Rectal smooth muscle tissue (tissue), 1 donor: Measurements from ENCODE around the gene HGFAC.

Experiments used
- H3K27ac ChIP-seq: one replicate; pipeline ENCODE4 v1.7.0; 2013; ENCODE audit warnings: low read depth, low read length, inconsistent platforms
- H3K27me3 ChIP-seq: one replicate; pipeline ENCODE4 v1.7.0; 2013; ENCODE audit warnings: low read length; ENCODE audit not compliant: control insufficient read depth, insufficient read depth
- H3K36me3 ChIP-seq: one replicate; pipeline ENCODE4 v1.7.0; 2013; ENCODE audit warnings: low read length; ENCODE audit not compliant: control insufficient read depth, insufficient read depth
- H3K4me1 ChIP-seq: one replicate; pipeline ENCODE4 v1.7.0; 2013; ENCODE audit warnings: low read length; ENCODE audit not compliant: control insufficient read depth, insufficient read depth
- H3K4me3 ChIP-seq: one replicate; pipeline ENCODE4 v1.7.0; 2013; ENCODE audit warnings: low read length
- H3K9ac ChIP-seq: one replicate; pipeline ENCODE4 v1.7.0; 2013; ENCODE audit warnings: low read length

The HGFAC gene

DNA sequence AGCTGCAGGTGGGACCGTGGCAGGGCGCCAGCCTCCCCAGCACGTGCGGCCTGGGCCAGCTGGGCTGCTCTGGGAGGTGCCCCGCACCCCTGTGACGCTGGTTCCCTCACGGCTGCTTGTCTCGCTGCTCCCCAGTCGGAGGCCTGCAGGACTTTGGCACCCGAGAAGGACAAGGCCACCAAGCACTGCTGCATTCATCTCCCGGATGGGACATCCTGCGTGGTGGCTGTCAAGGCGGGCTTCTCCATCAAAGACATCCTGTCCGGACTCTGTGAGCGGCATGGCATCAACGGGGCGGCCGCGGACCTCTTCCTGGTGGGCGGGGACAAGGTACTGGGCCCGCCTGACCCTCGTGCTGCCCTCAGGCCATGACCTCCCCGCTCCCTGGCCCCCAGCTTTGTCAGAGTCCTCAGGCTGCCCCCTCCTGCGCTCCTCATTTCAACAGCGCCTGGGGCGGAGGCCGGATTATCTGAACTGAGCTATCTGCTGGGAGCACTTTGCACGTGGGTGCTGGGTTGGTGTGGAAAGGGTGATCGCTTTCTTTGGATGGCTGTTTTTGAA lies 19.4 kb upstream of the HGFAC start:
- Histone ChIP-seq H3K4me1 (no peaks in the 10 kb centered on the region), H3K9ac (no peak overlapping the region), H3K4me3 (no peak overlapping the region), H3K27me3 (no peaks in the 10 kb centered on the region), H3K27ac (no peak overlapping the region), H3K36me3 (peaks cover 9% of the 10 kb centered on the region)

DNA sequence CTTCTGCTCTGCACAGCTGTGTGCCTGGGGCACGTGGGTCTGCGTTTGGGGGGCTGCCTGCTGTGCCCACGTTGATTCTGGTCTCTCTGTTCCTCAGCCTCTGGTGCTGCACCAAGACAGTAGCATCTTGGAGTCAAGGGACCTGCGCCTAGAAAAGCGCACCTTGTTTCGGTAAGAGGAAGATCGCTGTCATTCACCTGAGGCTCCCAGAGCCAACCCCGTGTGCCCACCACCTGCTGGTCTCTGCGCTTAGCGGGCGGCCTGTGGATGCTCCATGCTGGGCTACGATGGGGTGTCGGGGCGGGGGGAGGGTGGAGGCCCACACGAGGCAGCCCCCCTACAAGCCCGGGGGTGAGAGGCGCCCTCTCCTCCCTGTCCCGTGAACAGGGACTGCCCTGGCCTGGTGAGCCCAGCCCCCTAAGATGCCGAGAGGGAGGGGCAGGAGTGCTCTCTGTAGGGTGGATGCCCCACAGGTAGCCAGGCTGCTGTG lies 18.9 kb upstream of the HGFAC start:
- Histone ChIP-seq H3K4me3 (no peak overlapping the region), H3K4me1 (no peaks in the 10 kb centered on the region), H3K27me3 (no peaks in the 10 kb centered on the region), H3K36me3 (peaks cover 8% of the 10 kb centered on the region), H3K27ac (no peak overlapping the region), H3K9ac (no peak overlapping the region)

DNA sequence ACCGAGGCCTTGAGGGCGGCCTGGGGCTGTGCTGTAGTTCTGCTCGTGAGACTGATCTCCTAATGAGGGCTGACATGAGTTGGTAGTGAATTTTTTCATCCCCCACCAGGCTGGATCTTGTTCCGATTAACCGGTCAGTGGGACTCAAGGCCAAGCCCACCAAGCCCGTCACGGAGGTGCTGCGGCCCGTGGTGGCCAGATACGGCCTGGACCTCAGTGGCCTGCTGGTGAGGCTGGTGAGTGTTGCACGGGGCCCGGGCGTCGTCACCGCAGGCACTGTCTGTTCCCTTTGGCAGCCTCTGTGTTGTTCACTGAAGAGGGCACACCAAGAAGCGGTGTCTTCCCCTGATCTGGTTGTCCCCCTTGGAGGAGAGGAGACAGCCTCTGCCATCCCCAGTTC lies 18.4 kb upstream of the HGFAC start:
- Histone ChIP-seq H3K4me3 (no peak overlapping the region), H3K27me3 (no peaks in the 10 kb centered on the region), H3K4me1 (no peaks in the 10 kb centered on the region), H3K9ac (no peak overlapping the region), H3K27ac (no peak overlapping the region), H3K36me3 (peaks cover 8% of the 10 kb centered on the region)

DNA sequence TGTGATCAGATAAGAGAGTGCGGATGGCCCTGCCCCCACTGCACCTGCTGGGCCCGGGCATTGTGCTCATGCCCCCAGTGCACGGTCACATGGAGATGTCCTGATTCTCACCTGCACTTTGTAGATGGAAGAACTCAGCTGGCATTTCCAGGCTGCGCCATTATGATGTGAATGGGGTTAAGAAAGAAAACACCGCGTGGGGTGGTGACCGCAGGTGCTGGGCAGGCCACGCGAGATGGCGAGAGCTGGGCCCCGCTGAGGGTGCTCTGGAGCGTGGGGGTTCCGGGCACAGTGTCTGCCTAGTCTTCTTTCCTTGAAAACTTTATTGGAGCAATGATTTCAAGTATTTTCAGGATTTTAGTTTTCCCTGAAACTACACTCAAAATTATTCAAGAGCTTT lies 17.8 kb upstream of the HGFAC start:
- Histone ChIP-seq H3K27me3 (no peaks in the 10 kb centered on the region), H3K4me1 (no peaks in the 10 kb centered on the region), H3K4me3 (no peak overlapping the region), H3K9ac (no peak overlapping the region), H3K27ac (no peak overlapping the region), H3K36me3 (peaks cover 8% of the 10 kb centered on the region)

DNA sequence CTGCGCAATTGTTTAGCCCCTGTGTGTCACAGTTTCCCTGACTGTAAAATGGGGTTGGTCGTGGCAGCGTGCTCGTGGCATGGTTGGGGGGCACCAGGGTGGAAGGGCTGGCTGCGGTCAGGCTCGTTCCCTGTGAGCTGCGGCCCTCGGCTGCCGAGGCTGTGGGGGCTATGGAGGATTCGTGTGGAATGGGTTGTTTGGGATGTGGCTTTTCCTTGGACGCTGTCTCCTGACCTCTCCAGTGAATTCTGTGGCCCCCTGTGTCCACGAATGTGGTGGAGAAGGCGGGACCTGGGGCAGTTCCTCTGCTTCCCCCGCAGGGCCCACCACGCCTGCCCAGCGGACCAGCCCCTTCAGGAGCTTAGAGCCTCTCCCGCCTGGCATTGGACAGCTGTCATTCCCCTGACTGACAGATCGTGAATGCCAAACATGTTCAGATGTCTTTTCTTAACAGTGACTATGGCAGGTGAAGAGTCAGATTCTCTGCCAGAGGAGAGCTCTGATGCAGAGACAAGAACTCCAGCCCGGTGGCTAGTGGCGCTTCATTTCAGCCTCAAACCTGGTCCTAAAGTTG lies 17.2 kb upstream of the HGFAC start:
- Histone ChIP-seq H3K4me3 (no peak overlapping the region), H3K36me3 (peaks cover 8% of the 10 kb centered on the region), H3K27ac (no peak overlapping the region), H3K27me3 (no peaks in the 10 kb centered on the region), H3K9ac (no peak overlapping the region), H3K4me1 (no peaks in the 10 kb centered on the region)

DNA sequence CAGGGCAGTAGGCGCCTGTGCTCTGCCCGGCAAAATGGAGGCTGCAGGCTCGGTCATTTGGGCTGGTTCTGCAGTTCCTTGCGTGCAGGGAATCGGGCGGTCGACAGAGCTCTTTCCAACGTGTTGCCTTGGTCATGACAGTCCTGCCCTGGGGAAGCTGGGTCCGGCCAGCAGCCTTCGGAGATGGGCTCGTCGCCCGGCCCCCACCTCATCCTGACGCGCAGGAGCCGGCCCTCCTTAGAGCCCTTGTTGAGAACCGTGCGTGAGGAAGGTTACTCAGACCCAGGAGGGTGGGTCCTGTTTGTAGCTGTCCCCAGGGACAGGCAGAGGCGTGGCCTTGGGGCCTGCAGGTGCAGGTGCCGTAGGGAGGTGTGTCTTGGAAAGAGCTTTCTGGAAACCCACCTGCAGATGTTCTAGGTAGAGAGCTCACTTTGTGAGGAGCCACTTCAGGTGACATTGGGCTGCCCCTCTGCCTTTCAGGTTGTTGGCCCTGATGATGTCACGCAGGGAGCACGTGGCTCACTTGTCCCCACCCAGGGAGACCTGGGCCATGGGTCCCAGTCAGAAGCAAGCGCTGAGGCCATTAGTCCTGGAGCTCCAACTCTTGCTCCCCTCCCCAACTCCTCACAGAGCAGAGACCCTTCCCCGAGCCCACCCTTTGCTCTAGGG lies 15.2 kb upstream of the HGFAC start:
- no peak overlapping the region for H3K27ac ChIP-seq
- H3K36me3 ChIP-seq = peaks cover 6% of the 10 kb centered on the region
- H3K9ac ChIP-seq = no peak overlapping the region
- no peaks in the 10 kb centered on the region for H3K4me1 ChIP-seq
- no peaks in the 10 kb centered on the region for H3K27me3 ChIP-seq
- no peak overlapping the region for H3K4me3 ChIP-seq

DNA sequence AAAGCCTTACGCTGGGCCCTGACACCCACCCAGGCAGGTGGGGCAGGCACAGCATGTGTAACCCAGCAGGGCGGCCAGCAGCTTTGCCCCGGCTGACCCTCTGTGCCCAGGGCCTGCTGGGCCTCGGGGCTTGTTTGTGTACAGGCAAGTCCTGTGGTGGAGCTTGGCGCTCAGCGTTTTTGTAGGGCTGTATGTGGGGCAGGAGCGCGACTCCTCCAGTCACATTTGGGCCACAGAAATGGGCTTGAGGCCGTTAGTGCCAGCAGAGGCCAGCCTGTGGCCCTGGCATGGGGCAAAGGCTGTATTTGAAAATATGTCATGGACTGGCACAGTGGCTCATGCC lies 14.7 kb upstream of the HGFAC start:
- Histone ChIP-seq H3K4me1 (no peaks in the 10 kb centered on the region), H3K4me3 (no peak overlapping the region), H3K27me3 (no peaks in the 10 kb centered on the region), H3K27ac (no peak overlapping the region), H3K9ac (no peak overlapping the region), H3K36me3 (peaks cover 6% of the 10 kb centered on the region)

DNA sequence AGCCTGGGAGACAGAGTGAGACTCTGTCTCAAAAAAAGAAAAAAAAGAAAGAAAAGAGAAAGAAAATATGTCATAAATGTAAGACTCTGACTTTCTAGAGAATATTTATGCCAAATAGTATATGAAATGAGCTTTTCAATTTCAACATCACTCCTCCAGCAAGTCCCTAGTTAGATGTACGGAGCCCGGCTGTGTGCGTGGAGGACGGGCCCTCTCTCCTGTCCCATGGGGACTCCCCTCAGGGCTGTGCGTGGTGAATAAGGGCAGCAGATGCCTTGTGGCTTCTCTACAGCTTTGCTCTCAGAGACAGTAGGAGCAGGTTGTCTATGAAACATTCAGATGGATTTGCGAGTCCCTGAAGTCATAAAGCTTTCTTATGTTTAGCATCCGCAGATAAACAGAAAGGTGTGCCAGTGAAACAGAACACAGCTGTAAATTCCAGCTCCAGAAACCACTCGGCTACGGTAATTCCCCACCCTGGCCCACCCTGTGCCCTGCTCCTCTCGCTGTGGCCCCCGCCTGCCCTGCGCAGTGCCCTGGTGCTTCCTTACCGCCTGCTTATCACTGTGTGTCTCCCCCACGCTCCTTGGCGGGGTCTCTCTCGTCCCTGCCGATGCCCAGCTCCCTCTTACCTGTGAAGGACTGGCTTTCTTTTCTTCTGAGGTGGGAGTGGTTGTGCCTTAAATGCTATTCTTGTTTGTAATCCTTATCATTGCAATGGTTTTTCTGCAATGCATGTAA lies 13.9 kb upstream of the HGFAC start:
- H3K27ac ChIP-seq = no peak overlapping the region
- no peak overlapping the region for H3K4me3 ChIP-seq
- peaks cover 4% of the 10 kb centered on the region for H3K36me3 ChIP-seq
- H3K4me1 ChIP-seq = no peaks in the 10 kb centered on the region
- no peaks in the 10 kb centered on the region for H3K27me3 ChIP-seq
- H3K9ac ChIP-seq = no peak overlapping the region

DNA sequence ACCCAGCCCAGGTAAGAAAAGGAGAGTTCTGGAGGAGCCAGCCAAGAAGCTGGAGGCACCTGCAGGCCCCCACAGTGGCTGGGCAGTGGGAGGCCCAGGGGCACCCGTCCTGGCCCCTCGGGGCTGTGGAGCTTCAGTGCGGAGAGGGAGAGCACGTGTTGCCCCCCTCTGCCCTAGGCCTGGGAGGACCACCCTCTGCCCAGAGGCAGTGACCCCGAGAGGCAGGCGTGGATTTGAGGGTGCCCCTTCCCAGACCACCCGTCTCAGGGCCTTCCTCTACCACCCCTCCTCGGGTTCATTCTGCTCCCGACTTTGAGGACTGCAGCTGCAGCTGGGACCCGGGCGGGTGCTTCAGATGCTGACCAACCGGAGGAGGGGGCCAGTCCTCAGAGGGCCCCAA lies 12.1 kb upstream of the HGFAC start:
- H3K27me3 ChIP-seq = no peaks in the 10 kb centered on the region
- H3K27ac ChIP-seq = no peak overlapping the region
- no peak overlapping the region for H3K9ac ChIP-seq
- H3K4me1 ChIP-seq = no peaks in the 10 kb centered on the region
- H3K36me3 ChIP-seq = peaks cover 4% of the 10 kb centered on the region
- H3K4me3 ChIP-seq = no peak overlapping the region

DNA sequence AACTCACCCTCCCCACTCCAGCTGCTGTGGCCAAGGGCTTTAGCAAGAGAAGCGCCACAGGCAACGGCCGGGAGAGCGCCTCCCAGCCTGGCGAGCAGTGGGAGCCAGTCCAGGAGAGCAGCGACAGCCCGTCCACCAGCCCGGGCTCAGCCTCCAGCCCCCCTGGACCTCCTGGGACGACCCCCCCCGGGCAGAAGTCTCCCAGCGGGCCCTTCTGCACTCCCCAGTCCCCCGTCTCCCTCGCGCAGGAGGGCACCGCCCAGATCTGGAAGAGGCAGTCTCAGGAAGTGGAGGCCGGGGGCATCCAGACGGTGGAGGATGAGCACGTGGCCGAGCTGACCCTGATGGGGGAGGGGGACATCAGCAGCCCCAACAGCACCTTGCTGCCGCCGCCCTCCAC lies 11.2 kb upstream of the HGFAC start:
- Histone ChIP-seq H3K36me3 (no peaks in the 10 kb centered on the region), H3K9ac (no peak overlapping the region), H3K4me1 (no peaks in the 10 kb centered on the region), H3K27ac (no peak overlapping the region), H3K27me3 (no peaks in the 10 kb centered on the region), H3K4me3 (no peak overlapping the region)

DNA sequence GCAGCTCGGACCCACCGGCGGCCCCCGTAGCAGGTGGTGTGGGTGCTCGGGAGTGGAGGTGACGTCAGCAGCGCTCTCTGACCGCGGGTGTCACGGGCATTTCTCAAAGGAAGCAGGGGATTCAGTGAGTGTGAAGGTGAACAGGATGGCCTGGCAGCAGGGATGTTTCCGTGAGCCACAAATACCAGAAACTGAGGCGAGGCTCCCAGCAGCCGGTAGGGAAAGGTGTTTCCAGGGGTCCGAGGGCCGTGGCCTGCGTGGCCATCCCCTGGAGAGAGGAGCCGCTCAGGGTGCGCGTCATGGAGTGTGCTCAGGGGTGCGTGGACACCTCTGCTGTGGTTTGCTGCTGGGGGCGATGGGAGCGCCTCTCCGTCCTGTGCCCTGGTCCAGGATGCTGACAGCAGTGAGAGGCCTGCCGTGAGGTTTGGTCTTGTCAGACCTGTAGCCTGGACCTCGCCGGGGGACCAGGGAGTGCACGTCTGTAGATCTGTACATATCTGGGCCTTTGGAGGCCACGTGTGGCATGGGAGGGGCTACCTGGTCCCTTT lies 10.2 kb upstream of the HGFAC start:
- Histone ChIP-seq H3K27me3 (no peaks in the 10 kb centered on the region), H3K36me3 (no peaks in the 10 kb centered on the region), H3K9ac (no peak overlapping the region), H3K4me1 (no peaks in the 10 kb centered on the region), H3K4me3 (no peak overlapping the region), H3K27ac (no peak overlapping the region)

DNA sequence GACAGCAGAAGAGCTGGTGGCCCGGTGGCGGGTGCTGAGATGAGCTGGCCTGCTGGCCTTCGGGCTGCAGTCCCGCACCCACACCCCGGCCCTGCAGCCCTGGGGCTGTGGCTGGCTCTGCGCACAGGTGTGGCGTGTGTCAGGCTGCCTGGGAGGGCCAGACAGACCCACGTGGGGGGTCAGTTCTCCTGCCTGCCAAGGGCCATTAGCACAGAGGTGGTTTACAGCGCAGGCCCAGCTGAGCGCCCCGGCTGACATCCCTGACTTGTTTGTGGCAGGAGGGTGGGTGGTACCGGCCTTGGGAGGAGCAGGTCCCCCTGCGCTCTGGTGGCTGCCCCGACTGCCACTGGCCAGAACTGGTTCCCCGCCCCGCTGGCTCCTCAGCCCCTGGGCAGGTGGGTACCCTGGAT lies 9.4 kb upstream of the HGFAC start:
- Histone ChIP-seq H3K27ac (no peak overlapping the region), H3K27me3 (no peaks in the 10 kb centered on the region), H3K4me3 (no peak overlapping the region), H3K4me1 (no peaks in the 10 kb centered on the region), H3K9ac (no peak overlapping the region), H3K36me3 (no peaks in the 10 kb centered on the region)
